ENCODE measurements around the gene DNASE1L2. TPM values are rescaled to one million over a fixed set of nuclear protein-coding genes. Genes with fewer than 3 reads are reported as not detected.

Gene DNASE1L2
- total RNA-seq, 4 donors from 2014 or later, result 0.88 to 4.5 (median 1.4) TPM

- intact Hi-C loops (cut with DNase I), result no loop called here
Observed at GRCh38 chr16:2204416-2205103, 31.7 kb upstream of the DNASE1L2 start.

GRCh38 chr16:2205104-2205966 lies 30.9 kb upstream of the DNASE1L2 start, which contains the start of gene MLST8:
Gene MLST8 (plus strand): TSS chr16:2205454. CDS start chr16:2206086, 632 bp downstream.
- TF ChIP-seq CTCF (IDR thresholded peaks at IDR 0.05) (peak in 1 of 6 experiments; percentile 17), POLR2A (IDR thresholded peaks at IDR 0.05) (peak; percentile 46 to 78)
- Histone ChIP-seq H3K27me3 (no peaks in the 10 kb centered on the region), H3K36me3 (peaks cover 17 to 20% of the 10 kb centered on the region in 2 donors), H3K9me3 (no peaks in the 10 kb centered on the region), H3K4me1 (peaks cover 12 to 14% of the 10 kb centered on the region in 2 donors), H3K27ac (peak within 1 kb of the TSS; percentile 99), H3K4me3 (replicated peaks in 1 of 3) (peak within 1 kb of the TSS; percentile 75 to 92 (median 90))
- DNase-seq, result peak; percentile 81 to 85
- intact Hi-C loops (cut with DNase I), result no loop called here
- 0 to 2% methylated on average over 15 to 19 of the region's 93 CpGs for WGBS, 2 donors

More at GRCh38 chr16:2204416-2205103, 31.7 kb upstream of the DNASE1L2 start:
- Histone ChIP-seq H3K9me3 (no peaks in the 10 kb centered on the region), H3K27me3 (no peaks in the 10 kb centered on the region), H3K27ac (peak overlapping the region; percentile 99), H3K4me1 (peaks cover 12 to 14% of the 10 kb centered on the region in 2 donors), H3K36me3 (peaks cover 17 to 20% of the 10 kb centered on the region in 2 donors), H3K4me3 (replicated peaks in 1 of 3) (peak overlapping the region; percentile 75 to 92 (median 90))
- TF ChIP-seq POLR2A (IDR thresholded peaks at IDR 0.05) (no peak), CTCF (IDR thresholded peaks at IDR 0.05) (no peak)
- whole genome bisulfite sequencing, 2 donors, result 78 to 79% methylated on average over 13 of the region's 13 CpGs
- no peak for DNase-seq

DNA sequence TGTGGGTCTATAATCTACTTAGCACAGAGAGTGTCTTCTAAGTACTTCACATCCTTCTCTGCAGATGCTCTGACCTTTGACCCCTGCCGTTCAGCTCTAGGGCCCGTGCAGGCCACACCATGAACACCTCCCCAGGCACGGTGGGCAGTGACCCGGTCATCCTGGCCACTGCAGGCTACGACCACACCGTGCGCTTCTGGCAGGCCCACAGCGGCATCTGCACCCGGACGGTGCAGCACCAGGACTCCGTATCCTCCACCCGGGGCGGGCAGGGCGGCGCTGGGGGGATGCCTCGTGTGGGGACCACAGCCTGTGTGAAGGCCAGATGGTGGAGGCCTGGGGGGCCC lies 30.3 kb upstream of the DNASE1L2 start:
- TF ChIP-seq POLR2A (IDR thresholded peaks at IDR 0.05) (no peak), CTCF (IDR thresholded peaks at IDR 0.05) (no peak)
- Histone ChIP-seq H3K36me3 (peaks cover 17 to 20% of the 10 kb centered on the region in 2 donors), H3K9me3 (no peaks in the 10 kb centered on the region), H3K27me3 (no peaks in the 10 kb centered on the region), H3K4me1 (peaks cover 12 to 14% of the 10 kb centered on the region in 2 donors), H3K27ac (peak overlapping the region; percentile 99), H3K4me3 (replicated peaks in 1 of 3) (peak overlapping the region; percentile 75 to 92 (median 90))
- no peak for DNase-seq
- intact Hi-C loops (cut with DNase I), result no loop called here
- WGBS, 2 donors, result 0% methylated on average over 1 of the region's 16 CpGs; no CpG with 5 or more reads in 1 of the 2 donors

DNA sequence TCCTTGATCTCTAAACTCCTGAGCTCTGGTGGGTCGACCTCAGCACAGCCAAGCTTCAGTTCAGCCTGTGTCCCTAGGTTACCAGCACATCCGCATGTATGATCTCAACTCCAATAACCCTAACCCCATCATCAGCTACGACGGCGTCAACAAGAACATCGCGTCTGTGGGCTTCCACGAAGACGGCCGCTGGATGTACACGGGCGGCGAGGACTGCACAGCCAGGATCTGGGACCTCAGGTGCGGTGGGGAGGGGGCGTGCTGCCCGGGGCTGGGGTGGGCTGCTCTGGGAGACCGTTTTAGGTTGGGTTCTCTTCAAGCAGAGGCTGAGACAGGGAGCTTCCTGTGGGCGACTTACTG lies 29.8 kb upstream of the DNASE1L2 start:
- peak overlapping the region in 2 of 3 donors; percentile 75 to 92 for H3K4me3 ChIP-seq (replicated peaks in 1 of 3)
- 86 to 89% methylated on average over 16 to 18 of the region's 18 CpGs for WGBS, 2 donors
- no peaks in the 10 kb centered on the region for H3K9me3 ChIP-seq
- peaks cover 13 to 14% of the 10 kb centered on the region in 2 donors for H3K4me1 ChIP-seq
- H3K27me3 ChIP-seq, result no peaks in the 10 kb centered on the region
- no peak for DNase-seq
- TF ChIP-seq CTCF (IDR thresholded peaks at IDR 0.05) (no peak), POLR2A (IDR thresholded peaks at IDR 0.05) (no peak)
- peaks cover 17 to 20% of the 10 kb centered on the region in 2 donors for H3K36me3 ChIP-seq
- peak overlapping the region in 2 of 3 donors; percentile 99 for H3K27ac ChIP-seq
- intact Hi-C loops (cut with DNase I), result no loop called here

All from thyroid gland (tissue), 4 donors.